Umbilical cord (tissue), 2 donors: ENCODE measurements around the gene FYN. TPM values are rescaled to one million over a fixed set of nuclear protein-coding genes. Genes with fewer than 3 reads are reported as not detected.

Experiments
- DNase-seq: peaks from one replicate; pipeline ENCODE4 v3.0.0-alpha.2; 2015; ENCODE audit warnings: low spot score
- total RNA-seq: library from RNA; depleted of rRNA; stranded (reverse); fragments of >200 nt; gene quantifications from one replicate; pipeline ENCODE4 v1.2.3, GENCODE V29; 2014; ENCODE audit warnings: low replicate concordance; ENCODE audit not compliant: insufficient read depth

Gene FYN
- total RNA-seq, 1 donor from 2014 or later, result 163 TPM

- DNase-seq, result no peak
Observed at GRCh38 chr6:111632468-111633247, 240.6 kb downstream of the FYN start.

GRCh38 chr6:111631903-111632460 is 241.3 kb downstream of the FYN start:
- no peak for DNase-seq

GRCh38 chr6:111631018-111631417 is 242.2 kb downstream of the FYN start:
- no peak for DNase-seq

- no peak for DNase-seq
Observed at GRCh38 chr6:111628142-111628850, 245.0 kb downstream of the FYN start.

- no peak for DNase-seq
Observed at GRCh38 chr6:111626441-111626840, 246.8 kb downstream of the FYN start.

GRCh38 chr6:111625461-111626391 is 247.5 kb downstream of the FYN start:
- peak; percentile 27 for DNase-seq

- DNase-seq, result no peak
Observed at GRCh38 chr6:111625099-111625416, 248.2 kb downstream of the FYN start.

- no peak for DNase-seq
Observed at GRCh38 chr6:111624401-111625098, 248.7 kb downstream of the FYN start.

- DNase-seq, result no peak
Observed at GRCh38 chr6:111623046-111623718, 250.1 kb downstream of the FYN start.

GRCh38 chr6:111620169-111620568 is 253.1 kb downstream of the FYN start:
- no peak for DNase-seq

- DNase-seq, result no peak
Observed at GRCh38 chr6:111618407-111618806, 254.8 kb downstream of the FYN start.

- DNase-seq, result no peak
Observed at GRCh38 chr6:111617149-111617548, 256.1 kb downstream of the FYN start.

GRCh38 chr6:111615916-111616612 is 257.2 kb downstream of the FYN start:
- DNase-seq, result no peak

- DNase-seq, result no peak
Observed at GRCh38 chr6:111614833-111615582, 258.2 kb downstream of the FYN start.

GRCh38 chr6:111612379-111612778 is 260.9 kb downstream of the FYN start:
- no peak for DNase-seq

GRCh38 chr6:111610548-111611172 is 262.6 kb downstream of the FYN start:
- DNase-seq, result no peak
